Stimulated activated CD4-positive, alpha-beta T cell treated with anti-CD3 and anti-CD28 coated beads, TNF-alpha, amount 100 ng/mL, for 48 hours (primary cell): ENCODE data around the gene ATG101.
A peak's percentile ranks its signal among the peaks of the same experiment; 100 is the strongest.
"Not testable (repeated sequence)": the region's sequence is repeated elsewhere in the genome, so short reads cannot be mapped to it uniquely, and the experiment has no call there.

Source experiments
- DNase-seq, 3 donors: peaks; one replicate each; pipeline ENCODE4 v3.0.0-alpha.2; 2020; ENCODE audit warnings: low read depth in 3 of 3

Gene ATG101

DNA sequence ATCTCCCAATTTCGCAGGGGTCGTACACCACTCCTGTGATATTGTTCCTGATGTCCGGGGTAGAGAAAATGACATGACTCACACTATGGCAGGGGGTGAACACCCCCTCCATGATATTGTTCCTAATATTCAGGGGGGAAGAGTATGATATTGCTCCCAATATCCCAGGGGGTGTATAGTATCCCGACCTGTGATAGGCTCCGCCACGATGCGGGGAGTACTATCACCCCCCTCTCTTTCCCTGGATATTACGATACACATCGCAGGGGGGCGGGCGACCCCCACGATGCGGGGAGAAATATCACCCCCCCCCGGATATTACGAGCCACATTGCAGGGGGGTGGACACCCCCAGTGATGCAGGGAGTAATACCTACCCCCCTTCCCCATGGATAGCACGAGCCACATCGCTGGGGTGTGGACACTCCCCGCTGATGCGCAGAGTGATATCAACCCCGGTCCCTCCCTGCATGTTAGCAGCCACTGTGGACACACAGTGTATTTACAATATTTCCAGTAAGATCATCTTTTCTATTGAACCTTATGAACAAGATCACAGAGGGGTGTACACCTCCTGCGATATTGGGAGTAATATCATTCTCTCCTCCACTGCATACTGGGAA is 27.4 kb downstream of the ATG101 start:
- no peak for DNase-seq

DNA sequence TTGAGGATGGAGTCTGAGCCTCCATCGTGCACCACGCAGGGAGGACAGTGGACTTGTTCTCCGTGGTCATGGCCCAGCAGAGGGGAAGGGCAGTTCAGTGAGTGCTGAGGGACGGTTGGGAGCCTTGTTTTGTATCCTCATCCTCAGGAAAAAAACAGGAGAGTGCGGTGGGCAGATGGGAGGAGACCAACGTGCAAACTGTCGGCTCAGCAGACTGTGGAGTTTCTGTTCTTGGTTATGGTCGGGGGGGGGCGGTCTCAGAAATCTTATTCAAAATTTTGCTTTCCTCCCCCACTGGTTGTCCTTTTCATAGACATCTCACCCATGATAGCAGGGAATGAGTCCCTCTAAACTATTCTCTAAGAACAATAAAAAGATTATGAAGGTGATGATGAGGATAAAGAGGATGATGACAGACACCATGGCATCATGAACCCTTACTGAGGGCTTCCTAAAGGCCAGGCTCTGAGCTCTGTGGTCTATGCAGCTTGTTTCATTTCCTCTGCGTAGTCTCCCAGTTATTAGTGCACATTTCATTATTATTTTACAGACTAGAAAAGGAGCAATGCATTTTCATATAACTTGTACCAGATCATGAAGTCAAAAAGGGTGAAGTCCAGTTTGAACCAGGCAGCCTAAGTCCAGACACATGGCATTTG is 34.8 kb downstream of the ATG101 start:
- not testable (repeated sequence) for DNase-seq

DNA sequence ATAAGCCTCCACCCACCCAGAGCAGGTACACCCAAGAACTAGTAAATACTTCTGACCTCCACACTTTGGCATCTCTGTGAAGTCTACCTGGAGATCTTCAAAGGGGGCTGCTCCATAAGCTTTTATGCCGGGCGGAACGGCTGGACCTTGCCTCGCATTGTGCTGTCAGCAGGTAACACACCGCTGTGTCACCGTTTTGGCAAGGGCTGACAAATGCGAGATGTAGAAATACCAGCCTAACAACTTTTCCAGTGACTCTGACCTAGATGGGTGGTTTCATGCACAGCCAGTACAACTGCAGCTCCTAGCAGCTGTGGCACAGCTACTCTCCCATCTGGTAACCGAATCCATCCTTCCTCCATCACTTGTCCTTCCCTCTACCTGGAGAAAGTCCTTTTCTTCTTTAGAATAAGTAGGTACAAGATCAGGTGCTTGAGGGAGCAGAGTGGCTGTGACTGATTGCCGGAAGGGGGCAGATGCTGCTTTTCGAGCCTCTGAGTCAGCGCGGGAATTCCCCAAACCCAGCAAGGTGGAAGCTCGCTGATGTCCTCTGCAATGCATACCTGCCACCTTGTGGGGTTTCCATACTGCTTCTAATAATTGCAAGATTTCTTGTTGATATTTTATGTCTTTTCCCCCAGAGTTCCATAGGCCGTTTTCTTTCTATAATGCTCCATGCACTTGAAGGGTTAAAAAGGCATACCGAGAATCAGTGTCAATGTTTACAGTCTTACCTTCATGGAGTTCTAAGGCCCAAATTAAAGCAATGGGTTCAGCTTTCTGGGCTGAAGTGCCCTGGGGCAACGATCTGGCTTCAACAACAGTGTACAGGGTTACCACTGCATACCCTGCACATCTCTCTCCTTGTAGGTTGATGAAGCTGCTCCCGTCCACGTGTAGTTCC is 46.7 kb downstream of the ATG101 start:
- peak; percentile 36 to 48 (median 37) for DNase-seq

DNA sequence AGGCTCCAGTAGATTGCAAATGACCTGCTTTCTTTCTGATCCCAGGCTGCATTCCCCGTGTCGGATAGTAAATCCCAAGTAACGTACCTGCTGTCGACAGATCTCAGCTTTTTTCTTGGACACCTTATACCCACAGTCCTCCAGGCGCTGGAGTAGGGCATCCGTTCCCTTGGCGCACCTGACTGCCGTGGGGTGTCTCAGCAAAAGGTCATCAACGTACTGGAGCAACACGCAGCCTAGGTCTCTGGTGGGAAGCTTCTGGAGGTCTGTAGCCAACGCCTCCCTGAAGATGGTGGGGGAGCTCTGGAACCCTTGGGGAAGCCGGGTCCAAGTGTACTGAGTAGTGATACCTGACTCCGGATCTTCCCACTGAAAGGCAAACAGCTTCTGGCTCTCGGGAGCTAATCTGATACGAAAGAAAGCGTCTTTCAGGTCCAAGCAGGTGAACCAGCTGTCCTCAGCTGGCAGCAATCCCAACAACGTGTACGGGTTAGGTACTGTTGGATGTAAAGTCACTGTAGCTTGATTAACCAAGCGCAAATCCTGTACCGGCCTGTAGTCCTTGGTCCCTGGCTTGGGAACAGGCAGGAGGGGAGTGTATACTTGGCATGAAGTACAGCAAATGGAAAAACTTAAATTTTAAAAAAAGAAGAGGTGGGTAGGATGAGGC is 48.2 kb downstream of the ATG101 start:
- not testable (repeated sequence) for DNase-seq

DNA sequence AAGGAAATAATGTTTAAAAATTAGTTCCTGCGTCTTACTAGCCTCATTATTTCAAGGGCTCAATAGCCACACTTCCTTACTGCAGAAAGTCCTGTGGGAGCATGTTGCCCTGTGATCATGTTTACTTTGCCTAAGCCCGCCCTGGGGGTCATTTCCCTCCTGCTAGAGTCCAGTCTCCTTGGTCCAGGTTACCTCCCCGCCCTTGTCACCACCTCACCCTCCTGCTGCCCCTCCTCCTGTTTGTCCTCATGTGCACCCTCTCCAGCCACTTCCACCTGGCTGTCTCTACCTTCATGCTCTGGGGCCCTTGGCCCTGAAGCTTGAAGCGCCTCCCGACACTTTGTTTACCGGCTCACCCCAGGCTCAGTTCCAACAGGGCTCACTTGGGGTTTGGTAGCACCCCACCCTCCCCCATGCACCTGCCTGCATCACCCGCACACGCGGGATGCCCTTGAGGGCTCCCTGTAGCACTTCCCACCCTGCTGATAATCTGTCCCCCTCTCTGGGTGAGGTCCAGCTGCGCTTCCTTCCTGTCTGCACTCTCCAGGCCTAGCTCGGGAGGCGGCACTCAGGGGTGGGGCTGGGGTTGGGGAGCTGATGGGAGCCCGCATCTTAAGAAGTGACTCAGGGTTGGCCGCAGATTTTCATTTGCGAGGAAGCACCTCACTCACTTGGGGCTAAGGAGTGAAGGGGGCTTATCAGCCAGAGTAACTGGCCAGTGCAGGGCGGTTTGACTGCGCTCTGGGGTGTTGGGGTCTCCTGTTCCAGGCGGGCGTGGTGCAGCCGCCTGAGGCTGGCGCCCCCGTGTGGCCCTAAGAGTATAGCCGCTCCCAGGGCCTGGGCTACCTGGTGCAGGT is 49.8 kb downstream of the ATG101 start:
- DNase-seq: peak in 2 of 3 donors; percentile 17 to 24

DNA sequence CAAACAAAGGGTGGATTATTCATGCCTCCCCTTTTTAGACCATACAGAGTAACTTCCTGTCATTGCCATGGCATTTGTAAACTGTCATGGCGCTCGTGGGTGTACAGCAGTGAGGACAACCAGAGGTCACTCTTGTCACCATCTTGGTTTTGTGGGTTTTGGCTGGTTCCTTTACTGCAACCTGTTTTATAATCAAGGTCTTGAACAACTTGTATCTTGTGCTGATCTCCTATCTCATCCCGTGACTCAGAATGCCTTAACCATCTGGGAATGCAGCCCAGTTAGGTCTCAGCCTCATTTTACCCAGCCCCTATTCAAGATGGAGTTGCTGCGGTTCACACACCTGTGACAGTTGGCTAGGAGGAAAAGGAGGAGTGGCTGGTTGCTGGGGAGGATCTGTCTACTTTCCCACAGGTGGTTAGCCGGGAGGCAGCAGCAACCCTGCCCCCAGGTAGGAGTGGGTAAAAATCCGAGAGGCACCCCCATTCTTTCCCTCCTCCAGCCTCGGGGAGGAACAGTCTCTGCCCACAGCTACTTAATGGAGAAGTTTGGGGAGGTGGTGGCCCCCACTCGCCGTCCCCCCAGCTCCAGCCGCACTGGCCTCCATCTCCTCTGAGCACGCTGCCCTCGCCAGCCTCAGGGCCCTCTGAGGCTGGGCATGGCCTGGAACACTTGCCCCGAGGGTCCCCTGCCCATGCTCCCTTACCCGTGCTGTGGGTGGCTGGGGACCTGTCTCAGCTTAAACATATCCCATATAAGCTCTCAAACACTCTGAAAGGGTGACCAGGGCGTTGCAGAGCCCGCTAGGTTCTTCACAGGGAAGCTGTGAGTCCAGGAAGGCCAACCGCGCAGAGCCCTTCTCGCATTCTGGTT is 51.4 kb downstream of the ATG101 start:
- DNase-seq: no peak

DNA sequence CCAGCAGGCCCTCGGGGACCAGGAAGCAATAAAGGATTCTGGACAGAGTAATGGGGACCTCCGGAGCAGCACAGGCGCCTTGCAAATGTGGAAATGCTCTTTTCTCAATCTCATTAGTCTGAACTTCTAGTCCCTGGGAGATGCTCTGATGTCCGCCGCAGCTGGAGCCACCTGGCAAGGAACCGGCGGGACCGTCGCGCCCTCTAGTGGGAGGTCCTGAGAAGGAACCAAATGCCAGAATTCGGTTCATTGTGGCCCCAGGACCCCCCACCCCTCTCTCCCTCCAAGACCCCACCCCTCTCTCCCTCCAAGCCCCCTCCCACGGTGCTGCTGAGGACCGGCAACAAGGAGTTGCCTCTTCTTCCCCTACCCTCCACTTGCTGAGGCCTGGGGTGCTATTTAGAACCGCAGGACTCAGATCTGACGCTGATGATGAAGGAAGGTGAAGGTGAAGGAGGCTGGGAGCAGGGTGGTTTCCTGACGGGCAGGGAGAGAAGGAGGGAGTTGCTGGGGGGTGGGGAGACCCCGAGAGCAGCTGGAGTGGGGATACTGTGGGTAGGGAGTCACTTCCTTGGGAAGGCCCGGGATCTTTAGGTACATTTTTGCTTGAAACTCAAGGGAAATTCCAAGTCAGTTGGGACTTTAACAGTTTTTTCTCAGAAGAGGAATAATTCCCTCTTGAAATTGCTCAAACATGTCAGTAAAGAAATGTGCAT is 52.2 kb downstream of the ATG101 start:
- DNase-seq: peak; percentile 37 to 60 (median 42)

DNA sequence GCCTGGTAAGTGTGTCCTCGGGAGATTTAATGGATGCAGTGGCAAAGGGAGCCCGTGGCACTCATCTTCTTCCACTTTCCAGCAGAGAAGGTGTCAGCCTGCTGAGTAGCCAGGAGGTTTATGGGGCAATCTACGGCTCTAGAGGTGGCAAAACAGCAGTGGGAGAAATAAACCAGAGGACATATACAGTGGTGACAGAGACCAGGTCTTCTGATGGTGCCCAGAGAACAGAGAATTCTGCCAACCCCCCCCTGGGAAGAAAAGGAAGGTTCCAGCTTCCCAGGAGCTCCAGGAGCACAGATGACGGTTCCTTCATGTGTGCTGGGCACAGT is 52.7 kb downstream of the ATG101 start:
- DNase-seq: no peak

DNA sequence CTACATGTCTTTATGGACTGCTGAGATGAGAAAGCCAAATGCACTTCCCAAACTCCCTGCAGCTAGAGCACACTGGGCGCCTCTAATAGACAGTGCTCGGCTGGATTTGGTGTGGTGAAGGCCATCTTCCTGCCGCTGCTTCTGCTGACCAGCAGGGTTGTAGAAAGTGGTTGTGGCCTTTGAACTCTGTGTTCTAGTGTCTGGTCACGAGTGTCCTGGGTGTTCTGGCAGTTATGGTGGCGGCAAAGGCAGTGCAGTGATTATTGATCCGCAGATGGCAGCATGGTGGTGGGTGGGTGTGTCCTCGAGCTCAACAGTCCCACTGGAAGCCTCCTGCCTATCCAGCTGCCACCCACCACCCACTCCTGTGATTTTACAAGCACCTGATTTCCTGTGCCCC is 53.1 kb downstream of the ATG101 start:
- no peak for DNase-seq

DNA sequence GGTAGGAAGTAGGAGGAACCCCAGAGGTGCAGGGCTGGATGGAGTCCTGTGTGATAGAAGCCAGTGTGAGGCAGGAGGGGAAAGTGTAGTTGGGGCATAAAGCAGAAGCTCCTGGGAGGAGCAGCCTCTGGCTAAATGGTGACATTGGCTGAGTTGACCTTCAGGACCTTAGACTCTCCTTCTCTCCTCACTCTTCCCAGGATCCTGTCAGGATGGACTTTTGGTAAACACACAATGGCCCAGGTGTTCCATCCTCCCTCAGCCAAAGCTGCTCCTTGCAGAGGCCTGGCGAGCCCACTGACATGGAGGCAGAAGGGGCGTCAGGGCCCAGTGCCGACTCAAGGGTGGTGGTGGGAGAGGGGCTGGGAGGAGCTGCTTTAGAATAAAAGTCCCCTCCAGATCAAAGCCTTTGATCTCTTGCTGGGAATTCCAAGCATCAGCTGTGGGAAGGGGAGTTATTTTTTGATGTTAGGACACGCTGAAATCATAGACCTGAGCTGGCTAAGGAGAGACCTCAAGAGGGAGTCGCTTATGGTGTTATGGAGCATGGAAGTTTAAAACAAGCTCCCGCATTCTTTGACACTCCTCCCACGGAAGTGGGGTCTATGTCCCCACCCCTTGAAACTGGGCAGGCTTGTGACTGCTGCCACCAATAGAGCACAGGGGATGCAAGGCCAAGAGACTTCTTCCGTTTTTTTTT is 53.9 kb downstream of the ATG101 start:
- no peak for DNase-seq

DNA sequence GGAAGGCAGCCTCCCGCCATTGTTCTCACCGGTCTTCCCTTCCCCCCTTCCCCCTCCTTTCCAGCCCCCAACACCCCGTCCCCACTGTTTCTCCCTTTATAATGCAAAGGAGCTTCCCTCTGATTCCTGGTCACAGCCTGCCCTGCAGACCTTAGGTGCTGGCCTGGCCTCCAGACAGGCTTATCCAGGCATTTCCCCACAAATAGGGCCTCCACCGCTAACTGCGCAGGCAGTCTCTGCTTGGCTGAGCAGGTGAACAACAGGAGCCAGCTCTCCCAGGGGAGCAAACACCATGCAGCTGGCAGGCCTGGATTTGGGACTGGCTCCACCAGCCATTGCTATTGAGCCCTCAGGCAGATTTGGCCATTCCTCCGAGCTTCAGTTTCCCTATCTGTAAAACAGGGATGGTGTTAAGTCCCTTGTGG is 55.7 kb downstream of the ATG101 start:
- no peak for DNase-seq

DNA sequence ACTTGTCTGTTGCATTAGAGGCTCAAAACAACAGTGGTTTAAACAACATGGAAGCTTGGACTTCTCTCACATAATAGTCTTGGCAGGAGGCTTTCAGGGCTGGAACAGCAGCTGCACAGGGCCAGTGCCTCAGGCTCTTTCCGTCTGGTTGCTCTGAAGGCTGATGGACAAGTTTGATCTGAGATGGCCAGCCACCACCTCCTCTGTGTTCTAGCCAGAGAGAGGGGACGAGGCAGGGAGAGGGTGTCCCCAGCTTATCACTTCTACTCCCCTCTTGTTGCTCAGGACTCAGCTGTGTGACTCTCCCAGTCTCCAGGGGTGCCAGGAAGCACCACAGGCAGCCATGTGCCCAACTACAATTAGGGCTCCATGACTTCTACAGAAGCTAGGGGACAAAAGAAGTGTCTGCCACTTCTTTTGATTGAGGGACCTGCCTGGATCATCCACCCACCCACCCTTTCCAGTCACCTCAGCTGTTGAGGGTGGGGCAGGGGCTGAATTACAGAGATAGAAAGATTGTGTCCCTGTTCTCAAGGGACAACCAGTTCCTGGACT is 56.3 kb downstream of the ATG101 start:
- DNase-seq: no peak
